DND-41 (cell line): ENCODE results near the gene PBX4.

Experiments used
- ATAC-seq: fragments of 200-7000 bp; cut with Tn5 transposase; 3 replicates; pipeline ENCODE4 v1.9.1; 2021; ENCODE audit warnings: low read depth; ENCODE audit not compliant: insufficient read depth
- DNase-seq: peaks from one replicate; pipeline ENCODE4 v3.0.0-alpha.2; 2020
- H2AFZ ChIP-seq: 2 replicates; pipeline ENCODE4 v1.6.0; 2012; ENCODE audit warnings: low read depth, low read length
- H3K27ac ChIP-seq: 2 replicates; pipeline ENCODE4 v1.5.1; 2012; ENCODE audit warnings: low read length, inconsistent platforms
- H3K27me3 ChIP-seq: fragments of 200-600 bp; sonication (generic); 2 replicates; pipeline ENCODE4 v1.6.0; 2012; ENCODE audit warnings: low read length, mild to moderate bottlenecking, inconsistent platforms; ENCODE audit not compliant: insufficient read depth, poor library complexity
- H3K36me3 ChIP-seq: 2 replicates; pipeline ENCODE4 v1.5.1; 2012; ENCODE audit warnings: low read length, inconsistent platforms; ENCODE audit not compliant: insufficient read depth
- H3K4me1 ChIP-seq: 2 replicates; pipeline ENCODE4 v1.5.1; 2012; ENCODE audit warnings: mild to moderate bottlenecking, low read length; ENCODE audit not compliant: insufficient read depth
- H3K4me2 ChIP-seq: 2 replicates; pipeline ENCODE4 v1.6.0; 2012; ENCODE audit warnings: mild to moderate bottlenecking, moderate library complexity, low read length, inconsistent platforms; ENCODE audit not compliant: insufficient read depth
- H3K4me3 ChIP-seq, 2 experiments: fragments of 200-600 bp in 1 of 2; shearing (Covaris generic) in 1 of 2; 2 replicates each; pipeline ENCODE4 v1.5.1; 2012 to 2016; ENCODE audit warnings: inconsistent platforms in 2 of 2, low read length in 2 of 2, mild to moderate bottlenecking in 2 of 2, low read depth in 1 of 2, moderate library complexity in 1 of 2
- H3K79me2 ChIP-seq: 2 replicates; pipeline ENCODE4 v1.6.0; 2012; ENCODE audit warnings: low read length, inconsistent platforms; ENCODE audit not compliant: insufficient read depth
- H3K9ac ChIP-seq: 2 replicates; pipeline ENCODE4 v1.6.0; 2012; ENCODE audit warnings: low read depth, mild to moderate bottlenecking, inconsistent platforms, low read length, moderate library complexity
- H3K9me3 ChIP-seq: 2 replicates; pipeline ENCODE4 v1.5.1; 2012; ENCODE audit warnings: low read length, moderate library complexity, mild to moderate bottlenecking, inconsistent platforms; ENCODE audit not compliant: insufficient read depth, severe bottlenecking
- H4K20me1 ChIP-seq: 2 replicates; pipeline ENCODE4 v1.6.0; 2012; ENCODE audit warnings: low read length; ENCODE audit not compliant: insufficient read depth
- CTCF ChIP-seq: IDR thresholded peaks from 2 replicates; pipeline ENCODE4 v1.5.1; 2012; ENCODE audit warnings: borderline replicate concordance, low read length, moderate library complexity, mild to moderate bottlenecking; ENCODE audit not compliant: poor library complexity, severe bottlenecking; ENCODE audit errors: extremely low read depth
- EZH2 ChIP-seq: IDR thresholded peaks from 3 replicates; pipeline ENCODE4 v1.6.1; 2012; ENCODE audit warnings: borderline replicate concordance, low read depth, mild to moderate bottlenecking, moderate library complexity, low read length, inconsistent platforms; ENCODE audit not compliant: severe bottlenecking

PBX4 gene

GRCh38 chr19:19558055-19558454 is 60.4 kb downstream of the PBX4 start:
- Histone ChIP-seq H3K9ac (no peak overlapping the region), H2AFZ (no peak overlapping the region), H3K27ac (no peak overlapping the region), H3K4me2 (no peak overlapping the region), H4K20me1 (no peaks in the 10 kb centered on the region), H3K4me1 (no peaks in the 10 kb centered on the region), H3K36me3 (peaks cover 2% of the 10 kb centered on the region; the same call in 1 of the 2 replicates), H3K79me2 (no peaks in the 10 kb centered on the region), H3K4me3 (no peak overlapping the region), H3K27me3 (no peaks in the 10 kb centered on the region), H3K9me3 (no peaks in the 10 kb centered on the region)
- no peak for DNase-seq
- TF ChIP-seq CTCF (no peak), EZH2 (no peak)
- no peak for ATAC-seq

- no peak overlapping the region for H3K4me2 ChIP-seq
- H3K36me3 ChIP-seq = no peaks in the 10 kb centered on the region
- TF ChIP-seq EZH2 (no peak), CTCF (peak; percentile 77)
- H3K4me3 ChIP-seq = no peak overlapping the region
- H2AFZ ChIP-seq = no peak overlapping the region
- H3K9me3 ChIP-seq = no peaks in the 10 kb centered on the region
- H3K79me2 ChIP-seq = no peaks in the 10 kb centered on the region
- no peaks in the 10 kb centered on the region for H3K4me1 ChIP-seq
- H3K27ac ChIP-seq = no peak overlapping the region
- H4K20me1 ChIP-seq = no peaks in the 10 kb centered on the region
- no peaks in the 10 kb centered on the region for H3K27me3 ChIP-seq
- DNase-seq (peak; percentile 41), ATAC-seq (peak; percentile 62)
- no peak overlapping the region for H3K9ac ChIP-seq
These were observed 64.1 kb downstream of the PBX4 start for GRCh38 chr19:19554074-19555023.

- Histone ChIP-seq H3K79me2 (no peaks in the 10 kb centered on the region), H3K4me1 (no peaks in the 10 kb centered on the region), H2AFZ (no peak overlapping the region), H4K20me1 (no peaks in the 10 kb centered on the region), H3K9ac (no peak overlapping the region), H3K4me3 (no peak overlapping the region), H3K36me3 (no peaks in the 10 kb centered on the region), H3K9me3 (no peaks in the 10 kb centered on the region), H3K4me2 (no peak overlapping the region), H3K27me3 (no peaks in the 10 kb centered on the region), H3K27ac (no peak overlapping the region)
- no peak for DNase-seq
- no peak for ATAC-seq
- TF ChIP-seq CTCF = no peak
- no peak for TF ChIP-seq EZH2
These were observed 64.8 kb downstream of the PBX4 start for GRCh38 chr19:19553670-19554069.
